EL (cell line): ENCODE measurements around the gene UBR7.
"Not testable (repeated sequence)": the region's sequence is repeated elsewhere in the genome, so short reads cannot be mapped to it uniquely, and the experiment has no call there.

Experiments
- DNase-seq: peaks from one replicate; pipeline ENCODE4 v3.0.0-alpha.2; 2016

The UBR7 gene, protein sequence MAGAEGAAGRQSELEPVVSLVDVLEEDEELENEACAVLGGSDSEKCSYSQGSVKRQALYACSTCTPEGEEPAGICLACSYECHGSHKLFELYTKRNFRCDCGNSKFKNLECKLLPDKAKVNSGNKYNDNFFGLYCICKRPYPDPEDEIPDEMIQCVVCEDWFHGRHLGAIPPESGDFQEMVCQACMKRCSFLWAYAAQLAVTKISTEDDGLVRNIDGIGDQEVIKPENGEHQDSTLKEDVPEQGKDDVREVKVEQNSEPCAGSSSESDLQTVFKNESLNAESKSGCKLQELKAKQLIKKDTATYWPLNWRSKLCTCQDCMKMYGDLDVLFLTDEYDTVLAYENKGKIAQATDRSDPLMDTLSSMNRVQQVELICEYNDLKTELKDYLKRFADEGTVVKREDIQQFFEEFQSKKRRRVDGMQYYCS

GRCh38 chr14:93206793-93207467 is at the start of gene UBR7, which contains the start of gene GON7:
TSS of gene UBR7 (plus strand) at chr14:93207256. CDS start at chr14:93207292, 36 bp downstream.
TSS of gene GON7 (minus strand) at chr14:93207065. CDS start at chr14:93207037, 28 bp downstream.
- peak; percentile 98 for DNase-seq

DNA sequence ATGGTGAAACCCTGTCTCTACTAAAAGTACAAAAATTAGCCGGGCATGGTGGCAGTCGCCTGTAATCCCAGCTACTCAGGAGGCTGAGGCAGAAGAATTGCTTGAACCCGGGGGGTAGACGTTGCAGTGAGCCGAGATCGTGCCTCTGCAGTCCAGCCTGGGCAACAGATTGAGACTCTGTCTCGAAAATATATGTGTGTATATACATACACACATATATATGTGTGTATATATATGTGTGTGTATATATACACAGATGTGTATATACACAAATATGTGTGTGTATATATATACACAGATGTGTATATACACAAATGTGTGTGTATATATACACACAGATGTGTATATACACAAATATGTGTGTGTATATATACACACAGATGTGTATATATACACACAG is 48.7 kb upstream of the UBR7 start:
- DNase-seq: not testable (repeated sequence)

- DNase-seq: not testable (repeated sequence)
Measured at GRCh38 chr14:93159625-93160352, 47.3 kb upstream of the UBR7 start.

- DNase-seq: peak; percentile 20
Measured at GRCh38 chr14:93160353-93160801, 46.7 kb upstream of the UBR7 start.

DNA sequence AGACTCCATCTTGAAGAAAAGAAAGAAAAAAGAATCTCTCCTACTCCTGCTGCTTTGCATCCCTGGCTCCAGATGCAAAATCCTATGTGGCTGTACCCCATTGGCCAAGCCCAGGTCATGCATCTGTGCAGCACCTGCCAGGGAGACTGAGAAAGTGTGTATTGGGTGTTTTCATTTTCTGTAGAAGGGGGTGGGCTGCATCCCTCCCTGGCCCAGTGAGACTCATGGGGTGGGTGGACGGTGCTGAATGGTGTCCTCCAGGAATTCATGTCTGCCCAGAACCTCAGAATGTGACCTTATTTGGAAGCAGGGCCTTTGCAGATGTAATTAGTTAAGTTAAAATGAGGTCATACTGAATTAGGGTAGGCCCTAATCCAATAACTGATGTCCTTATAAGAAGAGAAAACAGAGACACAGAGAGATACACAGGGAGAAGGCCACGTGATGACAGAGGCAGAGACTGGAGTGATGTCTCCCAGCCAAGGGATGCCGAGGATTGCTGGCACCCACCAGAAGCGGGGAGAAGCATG is 45.6 kb upstream of the UBR7 start:
- DNase-seq: no peak

DNA sequence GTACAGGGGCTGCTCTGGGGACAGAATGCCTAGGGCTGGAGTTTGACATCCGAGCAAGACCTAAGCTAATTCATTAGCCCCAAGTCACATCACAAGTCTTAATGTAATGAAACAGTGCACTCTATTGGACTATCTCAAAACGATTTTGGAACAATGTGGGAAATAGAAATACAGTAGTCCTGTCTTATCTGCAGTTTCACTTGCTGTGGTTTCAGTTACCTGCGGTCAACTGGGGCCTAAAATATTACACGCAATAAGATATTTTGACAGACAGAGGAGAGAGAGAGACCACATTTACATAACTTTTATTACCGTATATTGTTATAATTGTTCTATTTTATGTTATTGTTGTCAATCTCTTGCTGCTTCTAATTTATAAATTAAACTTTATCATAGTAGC is 43.5 kb upstream of the UBR7 start:
- DNase-seq: no peak

DNA sequence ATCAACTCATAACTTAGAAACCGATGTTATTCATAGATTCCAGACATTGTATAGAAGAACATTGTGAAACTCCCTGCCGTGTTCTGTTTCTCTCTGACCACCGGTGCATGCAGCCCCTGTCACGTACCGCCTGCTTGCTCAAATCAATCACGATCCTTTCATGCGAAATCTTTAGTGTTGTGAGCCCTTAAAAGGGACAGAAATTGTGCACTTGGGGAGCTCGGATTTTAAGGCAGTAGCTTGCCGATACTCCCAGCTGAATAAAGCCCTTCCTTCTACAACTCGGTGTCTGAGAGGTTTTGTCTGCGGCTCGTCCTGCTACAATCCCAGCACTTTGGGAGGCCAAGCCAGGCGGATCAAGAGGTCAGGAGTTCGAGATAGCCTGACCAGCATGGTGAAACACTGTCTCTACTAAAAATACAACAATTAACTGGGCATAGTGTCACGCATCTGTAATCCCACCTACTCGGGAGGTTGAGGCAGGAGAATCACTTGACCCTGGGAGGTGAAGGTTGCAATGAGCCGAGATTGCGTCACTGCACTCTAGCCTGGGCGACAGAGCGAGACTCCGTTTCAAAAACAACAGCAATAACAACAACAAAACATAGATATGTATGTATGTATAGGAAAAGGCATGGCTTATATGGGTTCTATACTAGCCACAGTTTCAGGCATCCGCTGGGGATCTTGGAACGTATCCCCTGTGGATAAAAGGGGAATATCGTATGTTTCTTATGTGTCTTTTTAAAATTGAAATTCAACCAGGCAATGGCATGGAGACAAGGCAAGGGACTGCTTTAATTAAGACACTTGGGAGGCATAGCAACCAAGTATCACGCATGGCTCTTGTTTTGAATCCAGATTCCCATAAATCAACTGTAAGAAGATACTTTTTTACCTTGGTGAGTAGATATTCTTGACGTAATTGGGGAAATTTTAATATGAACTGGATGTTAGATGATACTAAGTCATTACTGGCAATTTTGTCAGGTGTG is 41.5 kb upstream of the UBR7 start:
- DNase-seq: not testable (repeated sequence)

- not testable (repeated sequence) for DNase-seq
Measured at GRCh38 chr14:93168610-93169009, 38.4 kb upstream of the UBR7 start.

GRCh38 chr14:93169619-93170018 is 37.4 kb upstream of the UBR7 start:
- not testable (repeated sequence) for DNase-seq

DNA sequence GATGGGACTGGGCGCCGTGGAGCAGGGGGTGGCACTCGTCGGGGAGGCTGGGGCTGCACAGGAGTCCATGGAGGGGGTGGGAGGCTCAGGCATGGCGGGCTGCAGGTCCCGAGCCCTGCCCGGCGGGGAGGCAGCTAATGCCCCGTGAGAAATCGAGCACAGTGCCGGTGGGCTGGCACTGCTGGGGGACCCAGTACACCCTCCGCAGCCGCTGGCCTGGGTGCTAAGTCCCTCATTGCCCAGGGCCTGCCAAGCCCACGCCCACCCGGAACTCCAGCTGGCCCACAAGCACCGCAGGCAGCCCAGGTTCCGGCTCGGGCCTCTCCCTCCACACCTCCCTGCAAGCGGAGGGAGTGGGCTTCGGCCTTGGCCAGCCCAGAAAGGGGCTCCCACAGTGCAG is 36.9 kb upstream of the UBR7 start:
- not testable (repeated sequence) for DNase-seq

DNA sequence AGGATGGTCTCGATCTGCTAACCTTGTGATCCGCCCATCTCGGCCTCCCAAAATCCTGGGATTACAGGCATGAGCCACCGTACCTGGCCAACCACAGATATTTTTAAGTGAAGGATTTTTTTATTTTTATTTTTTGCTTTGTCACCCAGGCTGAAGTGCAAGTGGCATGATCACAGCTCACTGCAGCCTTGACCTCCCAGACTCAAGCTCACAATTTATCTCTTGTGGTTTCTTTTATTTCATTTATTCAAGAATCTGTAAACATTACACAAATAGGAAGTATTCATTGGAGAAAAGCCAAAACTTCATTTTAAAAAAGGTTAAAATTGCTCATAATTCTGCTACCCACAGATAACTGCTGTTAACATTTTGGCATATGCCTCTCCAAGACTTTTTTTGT is 35.7 kb upstream of the UBR7 start:
- DNase-seq: no peak

DNA sequence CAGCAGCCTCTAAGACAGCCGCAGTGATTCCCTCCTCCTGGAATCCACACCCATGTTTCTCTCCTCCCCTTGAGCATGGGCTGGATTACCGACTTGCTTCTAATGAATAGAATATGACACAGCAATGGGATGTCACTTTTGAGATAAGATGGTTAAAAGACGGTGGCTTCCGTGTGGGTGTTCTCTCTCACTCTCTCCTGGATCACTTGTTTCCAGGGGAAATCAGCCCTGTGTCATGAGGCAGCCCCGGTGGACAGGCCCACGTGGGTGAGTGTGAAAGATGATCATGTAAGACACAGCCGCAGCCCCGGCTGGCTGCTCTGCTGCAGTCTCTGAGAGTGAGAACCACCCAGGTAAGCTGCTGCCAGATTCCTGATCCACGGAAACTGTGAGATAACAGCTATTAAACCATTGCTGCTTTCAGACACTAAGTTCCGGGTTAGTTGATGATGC is 33.1 kb upstream of the UBR7 start:
- DNase-seq: no peak

DNA sequence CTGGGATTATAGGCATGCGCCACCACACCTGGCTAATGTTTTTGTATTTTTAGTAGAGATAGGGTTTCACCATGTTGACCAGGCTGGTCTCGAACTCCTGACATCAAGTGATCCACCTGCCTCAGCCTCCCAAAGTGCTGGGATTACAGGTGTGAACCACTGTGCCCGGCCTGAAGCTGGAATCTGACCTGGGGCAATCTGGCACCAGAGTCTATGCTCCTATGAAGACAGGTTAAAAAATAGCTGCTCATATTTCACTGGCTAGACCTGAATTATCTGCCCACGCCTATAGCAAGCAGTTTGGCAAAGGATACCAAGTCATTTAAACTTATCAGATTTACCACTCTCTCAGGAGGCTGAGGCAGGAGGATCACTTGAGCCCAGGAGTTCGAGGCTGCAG is 32.3 kb upstream of the UBR7 start:
- DNase-seq: not testable (repeated sequence)

DNA sequence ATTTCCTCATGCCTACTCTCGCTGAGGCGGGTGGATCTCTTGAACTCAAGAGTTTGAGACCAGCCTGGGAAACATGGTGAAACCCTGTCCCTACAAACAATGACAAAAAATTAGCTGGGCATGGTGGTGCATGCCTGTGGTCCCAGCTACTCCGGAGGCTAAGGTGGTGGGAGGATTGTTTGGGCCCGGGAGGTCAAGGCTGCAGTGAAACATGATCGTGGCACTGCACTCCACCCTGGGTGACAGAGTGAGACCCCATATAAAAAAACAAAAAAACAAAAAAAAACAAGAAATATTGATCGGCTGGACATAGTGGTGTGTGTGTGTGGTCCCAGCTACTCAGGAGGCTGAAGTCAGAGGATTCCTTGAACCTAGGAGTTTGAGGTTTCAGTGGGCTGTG is 31.6 kb upstream of the UBR7 start:
- no peak for DNase-seq

- DNase-seq: no peak
Measured at GRCh38 chr14:93183596-93184317, 23.3 kb upstream of the UBR7 start.

- peak; percentile 87 for DNase-seq
Measured at GRCh38 chr14:93184391-93185348, 22.4 kb upstream of the UBR7 start, which contains the start of the genes LYSET and MOAP1. TSS of gene LYSET (plus strand) at chr14:93185317. CDS start at chr14:93185406, 89 bp downstream. TSS of gene MOAP1 (minus strand) at chr14:93184897. CDS start at chr14:93184242, 655 bp downstream.

GRCh38 chr14:93185349-93185720 is 21.7 kb upstream of the UBR7 start:
- DNase-seq: no peak

GRCh38 chr14:93186466-93186865 is 20.6 kb upstream of the UBR7 start:
- no peak for DNase-seq

GRCh38 chr14:93186956-93187355 is 20.1 kb upstream of the UBR7 start:
- DNase-seq: no peak
